ENCODE measurements around the gene LRTM2. TPM values are rescaled to one million over a fixed set of nuclear protein-coding genes. Genes with fewer than 3 reads are reported as not detected.
A peak's percentile ranks its signal among the peaks of the same experiment; 100 is the strongest.

Gene LRTM2
- total RNA-seq, 1 donor from 2014 or later: 14.6 TPM

- Mint-ChIP-seq H3K4me1 (ENCODE audit: low read depth, unreplicated experiment) (peaks cover 8% of the 10 kb centered on the region), H3K27ac (ENCODE audit: unreplicated experiment) (no peak overlapping the region)
- DNase-seq: peak; percentile 7
Observed at GRCh38 chr12:1846421-1847405, 26.3 kb downstream of the LRTM2 start.

GRCh38 chr12:1847411-1847810 lies 27.0 kb downstream of the LRTM2 start:
- Mint-ChIP-seq H3K36me3 (ENCODE audit: unreplicated experiment) (no peaks in the 10 kb centered on the region), H3K4me1 (ENCODE audit: low read depth, unreplicated experiment) (peaks cover 8% of the 10 kb centered on the region), H3K27ac (ENCODE audit: unreplicated experiment) (no peak overlapping the region), H3K4me3 (ENCODE audit: unreplicated experiment) (no peak overlapping the region), H3K27me3 (ENCODE audit: unreplicated experiment) (peaks cover 4% of the 10 kb centered on the region), H3K9me3 (ENCODE audit: unreplicated experiment) (no peaks in the 10 kb centered on the region)
- no peak for TF ChIP-seq CTCF (IDR thresholded peaks at IDR 0.05; ENCODE audit: partially characterized antibody, unreplicated experiment)
- peak; percentile 6 for DNase-seq

More at GRCh38 chr12:1846421-1847405, 26.3 kb downstream of the LRTM2 start:
- H3K4me3 Mint-ChIP-seq (ENCODE audit: unreplicated experiment): no peak overlapping the region
- TF ChIP-seq CTCF (IDR thresholded peaks at IDR 0.05; ENCODE audit: partially characterized antibody, unreplicated experiment): no peak
- H3K9me3 Mint-ChIP-seq (ENCODE audit: unreplicated experiment): no peaks in the 10 kb centered on the region
- no peaks in the 10 kb centered on the region for H3K36me3 Mint-ChIP-seq (ENCODE audit: unreplicated experiment)
- peaks cover 4% of the 10 kb centered on the region for H3K27me3 Mint-ChIP-seq (ENCODE audit: unreplicated experiment)

- Mint-ChIP-seq H3K27ac (ENCODE audit: unreplicated experiment) (peak overlapping the region; percentile 40), H3K4me1 (ENCODE audit: low read depth, unreplicated experiment) (peaks cover 8% of the 10 kb centered on the region), H3K9me3 (ENCODE audit: unreplicated experiment) (no peaks in the 10 kb centered on the region), H3K27me3 (ENCODE audit: unreplicated experiment) (peaks cover 4% of the 10 kb centered on the region), H3K36me3 (ENCODE audit: unreplicated experiment) (no peaks in the 10 kb centered on the region), H3K4me3 (ENCODE audit: unreplicated experiment) (no peak overlapping the region)
- TF ChIP-seq CTCF (IDR thresholded peaks at IDR 0.05; ENCODE audit: partially characterized antibody, unreplicated experiment): no peak
- peak; percentile 2 for DNase-seq
Observed at GRCh38 chr12:1848146-1848545, 27.8 kb downstream of the LRTM2 start.

- no peak for TF ChIP-seq CTCF (IDR thresholded peaks at IDR 0.05; ENCODE audit: partially characterized antibody, unreplicated experiment)
- DNase-seq: peak; percentile 18
- H3K9me3 Mint-ChIP-seq (ENCODE audit: unreplicated experiment): no peaks in the 10 kb centered on the region
- no peaks in the 10 kb centered on the region for H3K36me3 Mint-ChIP-seq (ENCODE audit: unreplicated experiment)
- peaks cover 8% of the 10 kb centered on the region for H3K4me1 Mint-ChIP-seq (ENCODE audit: low read depth, unreplicated experiment)
- no peak overlapping the region for H3K27ac Mint-ChIP-seq (ENCODE audit: unreplicated experiment)
- peaks cover 4% of the 10 kb centered on the region for H3K27me3 Mint-ChIP-seq (ENCODE audit: unreplicated experiment)
- H3K4me3 Mint-ChIP-seq (ENCODE audit: unreplicated experiment): no peak overlapping the region
Observed at GRCh38 chr12:1848745-1849144, 28.4 kb downstream of the LRTM2 start.

GRCh38 chr12:1851151-1851701 lies 30.9 kb downstream of the LRTM2 start:
- no peak for TF ChIP-seq CTCF (IDR thresholded peaks at IDR 0.05; ENCODE audit: partially characterized antibody, unreplicated experiment)
- peaks cover 5% of the 10 kb centered on the region for H3K4me1 Mint-ChIP-seq (ENCODE audit: low read depth, unreplicated experiment)
- H3K36me3 Mint-ChIP-seq (ENCODE audit: unreplicated experiment): peaks cover 19% of the 10 kb centered on the region
- no peak overlapping the region for H3K27ac Mint-ChIP-seq (ENCODE audit: unreplicated experiment)
- no peak overlapping the region for H3K4me3 Mint-ChIP-seq (ENCODE audit: unreplicated experiment)
- H3K27me3 Mint-ChIP-seq (ENCODE audit: unreplicated experiment): peaks cover 7% of the 10 kb centered on the region
- H3K9me3 Mint-ChIP-seq (ENCODE audit: unreplicated experiment): peaks cover 8% of the 10 kb centered on the region
- no peak for DNase-seq
